Endothelial cell of umbilical vein (primary cell): ENCODE data around the gene PRKAG2. TPM values are rescaled to one million over a fixed set of nuclear protein-coding genes. Genes with fewer than 3 reads are reported as not detected.

Source experiments
- BruUV-seq: library from RNA; stranded (reverse); fragments of 400-500 nt; replicated peaks from 2 replicates; lab custom pipeline; 2021; lab: Mats Ljungman, UMichigan
- CTCF ChIA-PET: fragments of 300-600, 350-600 bp; sonication (Branson Sonifier 250); formaldehyde crosslinking; loops from one replicate; lab custom pipeline; 2021; ENCODE audit warnings: antibody characterized with exemption, inconsistent platforms; lab: Charles Lee
- POLR2A ChIA-PET: fragments of 300-600, 350-600 bp; sonication (Branson Sonifier 250); formaldehyde crosslinking; loops from one replicate; lab custom pipeline; 2021; ENCODE audit warnings: antibody characterized with exemption, inconsistent platforms; lab: Charles Lee
- DNase-seq: peaks from one replicate; pipeline ENCODE4 v3.0.0-alpha.2; 2011; ENCODE audit warnings: low read depth, low spot score
- FAIRE-seq: peaks from 2 replicates; lab custom pipeline; 2011; peaks lifted over from hg19 to GRCh38; lab: Jason Lieb, UNC
- H2AFZ ChIP-seq: 2 replicates; pipeline ENCODE4 v1.6.0; 2012; ENCODE audit warnings: low read depth, low read length, control low read depth, inconsistent platforms
- H3K27ac ChIP-seq: 2 replicates; pipeline ENCODE4 v1.5.1; 2011; ENCODE audit warnings: low read depth, mild to moderate bottlenecking, control low read depth, low read length, moderate library complexity; ENCODE audit not compliant: insufficient read depth
- H3K27me3 ChIP-seq, 2 experiments: 2 replicates each; pipeline versions ENCODE4 v1.6.0 to v1.6.1; 2011; ENCODE audit warnings: low read length in 2 of 2, mixed read lengths in 1 of 2; ENCODE audit not compliant: control insufficient read depth in 2 of 2, insufficient read depth in 2 of 2
- H3K36me3 ChIP-seq, 2 experiments: 2 replicates in 1 of 2; 3 replicates in 1 of 2; pipeline ENCODE4 v1.5.1; 2011; ENCODE audit warnings: low read length in 2 of 2, mild to moderate bottlenecking in 1 of 2, moderate library complexity in 1 of 2; ENCODE audit not compliant: control insufficient read depth in 2 of 2, insufficient read depth in 2 of 2; ENCODE audit errors: extremely low read depth in 1 of 2
- H3K4me1 ChIP-seq: 3 replicates; pipeline ENCODE4 v1.5.1; 2011; ENCODE audit warnings: mild to moderate bottlenecking, low read length; ENCODE audit not compliant: control insufficient read depth, insufficient read depth; ENCODE audit errors: extremely low read depth
- H3K4me2 ChIP-seq: 2 replicates; pipeline ENCODE4 v1.6.1; 2011; ENCODE audit warnings: low read length, control low read depth, mixed read lengths; ENCODE audit not compliant: insufficient read depth
- H3K4me3 ChIP-seq, 3 experiments: fragments of 200-600 bp in 1 of 3; sonication (generic), shearing (Covaris generic) in 1 of 3; replicated peaks in 1 of 3; 2 replicates each; pipeline ENCODE4 v1.5.1; 2011 to 2016; ENCODE audit warnings: control low read depth in 3 of 3, low read length in 3 of 3, mild to moderate bottlenecking in 2 of 3, inconsistent platforms in 1 of 3, low read depth in 1 of 3, moderate library complexity in 1 of 3; ENCODE audit not compliant: insufficient read depth in 1 of 3
- H3K79me2 ChIP-seq: 2 replicates; pipeline ENCODE4 v1.6.0; 2012; ENCODE audit warnings: low read length, inconsistent platforms; ENCODE audit not compliant: control insufficient read depth, insufficient read depth
- H3K9ac ChIP-seq: replicated peaks from 2 replicates; pipeline ENCODE3; 2011; ENCODE audit warnings: low read length, control low read depth; ENCODE audit not compliant: insufficient read depth; ENCODE audit errors: extremely low read depth
- H3K9me1 ChIP-seq: replicated peaks from 3 replicates; pipeline ENCODE4 v1.6.0; 2011; ENCODE audit warnings: mild to moderate bottlenecking, low read length; ENCODE audit not compliant: control insufficient read depth, insufficient read depth; ENCODE audit errors: extremely low read depth
- H3K9me3 ChIP-seq: replicated peaks from 2 replicates; pipeline ENCODE4 v1.5.1; 2012; ENCODE audit warnings: low read length, inconsistent platforms; ENCODE audit not compliant: control insufficient read depth, insufficient read depth
- H4K20me1 ChIP-seq: replicated peaks from 2 replicates; pipeline ENCODE3; 2011; ENCODE audit warnings: mild to moderate bottlenecking, low read length; ENCODE audit not compliant: control insufficient read depth, insufficient read depth; ENCODE audit errors: extremely low read depth
- EZH2 ChIP-seq: IDR thresholded peaks from 2 replicates; pipeline ENCODE4 v1.6.1; 2012; ENCODE audit warnings: borderline replicate concordance, low read depth, mild to moderate bottlenecking, moderate library complexity, low read length, inconsistent platforms; ENCODE audit not compliant: severe bottlenecking
- FOS ChIP-seq: IDR thresholded peaks from 2 replicates; pipeline ENCODE4 v1.6.1; 2011; ENCODE audit warnings: mild to moderate bottlenecking, low read length, moderate library complexity, borderline replicate concordance; ENCODE audit not compliant: insufficient read depth
- GATA2 ChIP-seq: IDR thresholded peaks from 2 replicates; pipeline ENCODE4 v1.7.0; 2011; ENCODE audit warnings: low read depth, mild to moderate bottlenecking, moderate library complexity, mixed read lengths, low read length; ENCODE audit not compliant: insufficient read length, insufficient read depth
- JUN ChIP-seq: IDR thresholded peaks from 2 replicates; pipeline ENCODE4 v1.6.1; 2011; ENCODE audit warnings: borderline replicate concordance, low read depth; ENCODE audit not compliant: insufficient read length, insufficient read depth
- MYC ChIP-seq: IDR thresholded peaks from one replicate; pipeline ENCODE4 v1.6.1; 2011; ENCODE audit warnings: mild to moderate bottlenecking, low read depth, low read length
- POLR2A ChIP-seq: IDR thresholded peaks from 2 replicates; pipeline ENCODE4 v1.6.1; 2012; ENCODE audit warnings: low read depth, mild to moderate bottlenecking, control low read depth, low read length
- POLR2AphosphoS5 ChIP-seq: IDR thresholded peaks from 2 replicates; pipeline ENCODE4 v1.6.1; 2012; ENCODE audit warnings: low read depth, mild to moderate bottlenecking, control low read depth, low read length, moderate library complexity; ENCODE audit not compliant: insufficient read depth
- dilution Hi-C: fragments of 300-500 bp; cut with MboI; formaldehyde crosslinking; loops from one replicate; pipeline ENCODE4 v1.15.0; 2019; ENCODE audit warnings: low sequenced_read_pairs; ENCODE audit not compliant: extremely low pct_ligation_motif_present
- intact Hi-C: fragments of 100-400 bp; cut with micrococcal nuclease; formaldehyde crosslinking; loops from one replicate; pipeline ENCODE4 v1.10.0; 2022
- polyA plus RNA-seq, 4 experiments: library from polyadenylated mRNA; depleted of rRNA in 3 of 4; stranded (reverse) in 3 of 4; unstranded in 1 of 4; fragments of >200 nt; gene quantifications; 2 replicates each; pipeline versions ENCODE4 v1.2.1 to v1.2.3, GENCODE V29; 2011 to 2012; ENCODE audit warnings: missing spikeins in 1 of 4
- total RNA-seq: library from RNA; stranded (reverse); gene quantifications from 2 replicates; pipeline ENCODE4 v1.2.3, GENCODE V29; 2021
- TF ChIP-seq, protein P1 (sequence below), 2 donors: IDR thresholded peaks; 1 replicate in 1 of 2; 2 replicates in 1 of 2; pipeline ENCODE4 v1.5.1; 2011; ENCODE audit warnings: low read length in 2 of 2, mild to moderate bottlenecking in 2 of 2, moderate library complexity in 2 of 2, control low read depth in 1 of 2, inconsistent platforms in 1 of 2, low read depth in 1 of 2; ENCODE audit not compliant: insufficient read depth in 1 of 2; ENCODE audit errors: extremely low read depth in 1 of 2
- TF ChIP-seq, protein P2 (sequence below): IDR thresholded peaks from 2 replicates; pipeline ENCODE4 v1.6.1; 2011; ENCODE audit not compliant: insufficient read depth, insufficient read length

Gene PRKAG2
- total and polyA plus RNA-seq, 2 donors (not counting 3 experiments of a cell fraction or from before 2014, with no cell fraction given), result 19.3 to 51.5 TPM

DNA sequence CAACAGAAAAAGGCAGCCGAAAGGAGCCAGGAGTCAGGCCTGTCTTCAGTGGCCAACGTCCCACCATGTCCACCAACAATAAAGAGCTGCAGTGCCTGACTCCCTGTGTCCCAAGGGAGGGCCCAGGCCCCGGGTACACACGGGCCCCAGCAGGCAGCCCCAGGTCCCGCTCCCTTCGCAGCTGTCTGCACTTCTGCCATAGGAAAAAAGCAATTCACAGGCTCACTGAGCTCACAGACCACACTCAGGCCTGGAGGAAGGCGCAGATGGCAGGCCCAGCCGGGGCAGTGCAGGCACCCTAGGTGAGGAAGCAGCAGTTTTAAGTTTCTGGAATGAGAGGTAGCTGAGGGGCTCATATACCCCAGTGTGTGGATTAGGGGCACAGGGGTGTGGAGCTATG is 100.5 kb downstream of the PRKAG2 start:
- Histone ChIP-seq H3K36me3 (no peaks in the 10 kb centered on the region), H3K4me2 (no peak overlapping the region), H3K9me1 (no peaks in the 10 kb centered on the region), H3K9me3 (no peaks in the 10 kb centered on the region), H3K27me3 (peaks cover 15 to 18% of the 10 kb centered on the region in 2 experiments), H4K20me1 (no peaks in the 10 kb centered on the region), H2AFZ (no peak overlapping the region), H3K27ac (no peak overlapping the region), H3K4me3 (no peak overlapping the region), H3K4me1 (no peaks in the 10 kb centered on the region), H3K9ac (no peak overlapping the region), H3K79me2 (no peaks in the 10 kb centered on the region)
- ChIA-PET POLR2A (no interaction called here), CTCF (interaction anchor here (1.3 kb wide), 1 partner anchor 17 kb away, joined by 4 read pairs; no protein-coding TSS in a partner anchor)
- intact Hi-C loops, result no loop called here
- DNase-seq (no peak), FAIRE-seq (no peak)
- dilution Hi-C loops, result no loop called here
- TF ChIP-seq POLR2AphosphoS5 (no peak), JUN (no peak), FOS (no peak), EZH2 (no peak), POLR2A (no peak), MYC (no peak), GATA2 (no peak)
- TF ChIP-seq, protein P1, sequence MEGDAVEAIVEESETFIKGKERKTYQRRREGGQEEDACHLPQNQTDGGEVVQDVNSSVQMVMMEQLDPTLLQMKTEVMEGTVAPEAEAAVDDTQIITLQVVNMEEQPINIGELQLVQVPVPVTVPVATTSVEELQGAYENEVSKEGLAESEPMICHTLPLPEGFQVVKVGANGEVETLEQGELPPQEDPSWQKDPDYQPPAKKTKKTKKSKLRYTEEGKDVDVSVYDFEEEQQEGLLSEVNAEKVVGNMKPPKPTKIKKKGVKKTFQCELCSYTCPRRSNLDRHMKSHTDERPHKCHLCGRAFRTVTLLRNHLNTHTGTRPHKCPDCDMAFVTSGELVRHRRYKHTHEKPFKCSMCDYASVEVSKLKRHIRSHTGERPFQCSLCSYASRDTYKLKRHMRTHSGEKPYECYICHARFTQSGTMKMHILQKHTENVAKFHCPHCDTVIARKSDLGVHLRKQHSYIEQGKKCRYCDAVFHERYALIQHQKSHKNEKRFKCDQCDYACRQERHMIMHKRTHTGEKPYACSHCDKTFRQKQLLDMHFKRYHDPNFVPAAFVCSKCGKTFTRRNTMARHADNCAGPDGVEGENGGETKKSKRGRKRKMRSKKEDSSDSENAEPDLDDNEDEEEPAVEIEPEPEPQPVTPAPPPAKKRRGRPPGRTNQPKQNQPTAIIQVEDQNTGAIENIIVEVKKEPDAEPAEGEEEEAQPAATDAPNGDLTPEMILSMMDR (IDR thresholded peaks at IDR 0.05; ENCODE audit: extremely low read depth in 1 of 2, insufficient read depth in 1 of 2, low read depth in 1 of 2, low read length in 2 of 2), result no peak
- TF ChIP-seq, protein P2, sequence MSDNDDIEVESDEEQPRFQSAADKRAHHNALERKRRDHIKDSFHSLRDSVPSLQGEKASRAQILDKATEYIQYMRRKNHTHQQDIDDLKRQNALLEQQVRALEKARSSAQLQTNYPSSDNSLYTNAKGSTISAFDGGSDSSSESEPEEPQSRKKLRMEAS, result no peak
- BruUV-seq, result no TSS peak
